HepG2 (cell line): ENCODE data around the gene DALRD3. TPM values are rescaled to one million over a fixed set of nuclear protein-coding genes. Genes with fewer than 3 reads are reported as not detected.

Experiments used
- ATAC-seq: fragments of 200-7000 bp; cut with Tn5 transposase; 3 replicates; pipeline ENCODE4 v1.9.1; 2020; ENCODE audit warnings: mild to moderate bottlenecking, moderate library complexity
- BruUV-seq: library from RNA; stranded (reverse); fragments of 400-500 nt; replicated peaks from 2 replicates; lab custom pipeline; 2021; lab: Mats Ljungman, UMichigan
- CTCF ChIA-PET: fragments of 300-600 bp; formaldehyde crosslinking; extraction: SDS; loops from one replicate; lab custom pipeline; 2021; ENCODE audit warnings: low total read pairs, inconsistent platforms, low intra/inter-chr PET ratio; lab: Yijun Ruan, JAX
- POLR2A ChIA-PET: fragments of 350-600 bp; sonication (Branson Sonifier 250); formaldehyde crosslinking; loops from one replicate; lab custom pipeline; 2020; ENCODE audit warnings: antibody characterized with exemption, inconsistent platforms; lab: Yijun Ruan, JAX
- DNase-seq: peaks from one replicate; pipeline ENCODE4 v3.0.0-alpha.2; 2015; ENCODE audit warnings: low spot score
- FAIRE-seq: peaks from 3 replicates; lab custom pipeline; 2011; peaks lifted over from hg19 to GRCh38; lab: Jason Lieb, UNC
- H2AFZ ChIP-seq: one replicate; pipeline ENCODE4 v1.6.1; 2011; ENCODE audit warnings: low read length, inconsistent platforms
- H3K27ac ChIP-seq: fragments of 300-600 bp; 3 replicates; pipeline ENCODE4 v1.8.0; 2011; ENCODE audit warnings: mixed run types, mild to moderate bottlenecking, mixed read lengths, low read length, inconsistent platforms; ENCODE audit not compliant: insufficient read depth; ENCODE audit errors: extremely low read length
- H3K27me3 ChIP-seq, 2 experiments: fragments of 200-600 bp in 1 of 2; 2 replicates in 1 of 2; 3 replicates in 1 of 2; pipeline versions ENCODE4 v1.6.0 to v1.8.0; 2011; ENCODE audit warnings: low read length in 2 of 2, mild to moderate bottlenecking in 2 of 2, moderate library complexity in 2 of 2, inconsistent platforms in 1 of 2; ENCODE audit not compliant: insufficient read depth in 2 of 2, control insufficient read depth in 1 of 2
- H3K36me3 ChIP-seq, 2 experiments: fragments of 200-600 bp in 1 of 2; replicated peaks in 1 of 2; 2 replicates in 1 of 2; 3 replicates in 1 of 2; pipeline versions ENCODE4 v1.5.1 to v1.8.0; 2011; ENCODE audit warnings: low read length in 2 of 2, inconsistent platforms in 1 of 2; ENCODE audit not compliant: insufficient read depth in 2 of 2, control insufficient read depth in 1 of 2
- H3K4me1 ChIP-seq: 2 replicates; pipeline ENCODE4 v1.5.1; 2012; ENCODE audit warnings: low read length, inconsistent platforms; ENCODE audit not compliant: insufficient read depth
- H3K4me2 ChIP-seq: 2 replicates; pipeline ENCODE4 v1.6.0; 2011; ENCODE audit warnings: low read depth, low read length, inconsistent platforms
- H3K4me3 ChIP-seq, 3 experiments: fragments of 200-600 bp in 1 of 3; sonication (generic), shearing (Covaris generic) in 1 of 3; replicated peaks in 1 of 3; 2 replicates each; pipeline ENCODE4 v1.5.1; 2011 to 2016; ENCODE audit warnings: low read length in 3 of 3, inconsistent platforms in 2 of 3, low read depth in 2 of 3, mild to moderate bottlenecking in 2 of 3, control low read depth in 1 of 3, mixed read lengths in 1 of 3; ENCODE audit not compliant: insufficient read depth in 1 of 3
- H3K79me2 ChIP-seq: one replicate; pipeline ENCODE4 v1.6.1; 2011; ENCODE audit warnings: low read length, inconsistent platforms; ENCODE audit not compliant: insufficient read depth
- H3K9ac ChIP-seq: 2 replicates; pipeline ENCODE4 v1.6.0; 2011; ENCODE audit warnings: mild to moderate bottlenecking, low read depth, low read length, inconsistent platforms; ENCODE audit not compliant: insufficient read depth
- H3K9me3 ChIP-seq: 2 replicates; pipeline ENCODE4 v1.5.1; 2012; ENCODE audit warnings: mild to moderate bottlenecking, low read length
- H4K20me1 ChIP-seq: 2 replicates; pipeline ENCODE4 v1.6.0; 2011; ENCODE audit warnings: inconsistent platforms, mild to moderate bottlenecking, low read length, moderate library complexity; ENCODE audit not compliant: insufficient read depth
- CCAR2 ChIP-seq: fragments of 200-400 bp; formaldehyde crosslinking; optimal IDR thresholded peaks from 2 replicates; pipeline ENCODE3; 2018; ENCODE audit warnings: low read depth, mild to moderate bottlenecking, low read length, moderate library complexity
- FOXO1 ChIP-seq: sonication (generic); formaldehyde crosslinking; IDR thresholded peaks from 2 replicates; pipeline ENCODE4 v1.4.0; 2020; ENCODE audit warnings: missing genetic modification reagents
- FOXP1 ChIP-seq, 2 experiments: fragments of 450-650 bp in 1 of 2; IDR thresholded peaks; 2 replicates each; pipeline ENCODE4 v1.6.1; 2017 to 2018; ENCODE audit warnings: antibody characterized with exemption in 1 of 2
- HOXA7 ChIP-seq: sonication (generic); formaldehyde crosslinking; IDR thresholded peaks from 2 replicates; pipeline ENCODE4 v1.8.1; 2022; ENCODE audit warnings: mild to moderate bottlenecking, missing genetic modification reagents, moderate library complexity
- HOXA9 ChIP-seq: sonication (generic); formaldehyde crosslinking; IDR thresholded peaks from 2 replicates; pipeline ENCODE4 v1.8.1; 2022; ENCODE audit warnings: missing genetic modification reagents, mild to moderate bottlenecking, moderate library complexity, borderline replicate concordance
- LCORL ChIP-seq, 2 experiments: fragments of 450-650 bp in 1 of 2; sonication (generic) in 1 of 2; formaldehyde crosslinking in 1 of 2; IDR thresholded peaks; 2 replicates each; pipeline versions ENCODE4 v1.5.0 to v1.6.1; 2017 to 2020; ENCODE audit warnings: antibody characterized with exemption in 1 of 2, missing genetic modification reagents in 1 of 2
- NCOA1 ChIP-seq: sonication (generic); formaldehyde crosslinking; IDR thresholded peaks from 2 replicates; pipeline ENCODE4 v1.9.0; 2021; ENCODE audit warnings: missing genetic modification reagents
- POLR2AphosphoS2 ChIP-seq: IDR thresholded peaks from 2 replicates; pipeline ENCODE4 v1.6.1; 2011; ENCODE audit warnings: low read depth, low read length, improper control_type of control experiment
- POLR2G ChIP-seq: fragments of 200-400 bp; formaldehyde crosslinking; IDR thresholded peaks from 2 replicates; pipeline ENCODE4 v1.6.1; 2018; ENCODE audit warnings: mild to moderate bottlenecking, low read depth, low read length, moderate library complexity
- RFX3 ChIP-seq: IDR thresholded peaks from 2 replicates; pipeline ENCODE4 v1.6.1; 2016; ENCODE audit warnings: missing biosample characterization, missing genetic modification reagents
- SATB2 ChIP-seq: sonication (generic); formaldehyde crosslinking; IDR thresholded peaks from 2 replicates; pipeline ENCODE4 v1.5.0; 2020; ENCODE audit warnings: missing genetic modification reagents
- ZFP36L2 ChIP-seq: sonication (generic); formaldehyde crosslinking; IDR thresholded peaks from 2 replicates; pipeline ENCODE4 v1.4.0; 2020; ENCODE audit warnings: missing genetic modification reagents
- ZFP82 ChIP-seq: sonication (generic); formaldehyde crosslinking; IDR thresholded peaks from 2 replicates; pipeline ENCODE4 v1.5.1; 2020; ENCODE audit warnings: mild to moderate bottlenecking, missing genetic modification reagents, borderline replicate concordance
- ZNF282 ChIP-seq: fragments of 450-650 bp; IDR thresholded peaks from 2 replicates; pipeline ENCODE4 v1.6.1; 2018; ENCODE audit not compliant: partially characterized antibody
- ZNF296 ChIP-seq: sonication (generic); formaldehyde crosslinking; conservative IDR thresholded peaks from 2 replicates; pipeline ENCODE4 v1.5.0; 2020; ENCODE audit warnings: mild to moderate bottlenecking, missing genetic modification reagents
- ZNF329 ChIP-seq: sonication (generic); formaldehyde crosslinking; IDR thresholded peaks from 2 replicates; pipeline ENCODE4 v1.9.0; 2021; ENCODE audit warnings: low read depth, mild to moderate bottlenecking, missing genetic modification reagents
- ZNF44 ChIP-seq: sonication (generic); formaldehyde crosslinking; IDR thresholded peaks from 2 replicates; pipeline ENCODE4 v1.5.1; 2020; ENCODE audit warnings: mild to moderate bottlenecking, missing genetic modification reagents
- ZNF563 ChIP-seq: sonication (generic); formaldehyde crosslinking; IDR thresholded peaks from 2 replicates; pipeline ENCODE4 v1.8.0; 2022; ENCODE audit warnings: mild to moderate bottlenecking, moderate library complexity, missing genetic modification reagents
- ZNF781 ChIP-seq: sonication (generic); formaldehyde crosslinking; IDR thresholded peaks from 2 replicates; pipeline ENCODE4 v1.5.1; 2020; ENCODE audit warnings: borderline replicate concordance, mild to moderate bottlenecking, missing genetic modification reagents; ENCODE audit errors: not compliant biosample characterization
- ZNF816 ChIP-seq: sonication (generic); formaldehyde crosslinking; IDR thresholded peaks from 2 replicates; pipeline ENCODE4 v1.8.0; 2022; ENCODE audit warnings: missing genetic modification reagents, mild to moderate bottlenecking, borderline replicate concordance
- ZNF879 ChIP-seq: sonication (generic); formaldehyde crosslinking; IDR thresholded peaks from 2 replicates; pipeline ENCODE4 v1.8.1; 2023; ENCODE audit warnings: missing genetic modification reagents
- WGBS: methylation state at CpG from one replicate; pipeline ENCODE4 v1.1.6; 2017; ENCODE audit warnings: low lambda C conversion rate; 5-methylcytosine and 5-hydroxymethylcytosine counted together
- in situ Hi-C: cut with HindIII; loops from 2 replicates; pipeline ENCODE4 v1.10.0; 2017; ENCODE audit warnings: low pct_unique_long_range_greater_than_20kb; ENCODE audit not compliant: extremely low pct_ligation_motif_present
- intact Hi-C: fragments of 100-400 bp; cut with micrococcal nuclease; formaldehyde crosslinking; loops from one replicate; pipeline ENCODE4 v1.10.0; 2022; ENCODE audit not compliant: unreplicated experiment
- polyA plus RNA-seq, 8 experiments: library from polyadenylated mRNA; depleted of rRNA in 3 of 8; stranded (reverse) in 7 of 8; unstranded in 1 of 8; fragments of >200 nt; fragmentation: Illumina TruSeq in 4 of 8; extraction: Trizol in 4 of 8; gene quantifications; 2 replicates each; pipeline versions ENCODE4 v1.2.1 to v1.2.3, GENCODE V29; 2011 to 2016; ENCODE audit warnings: low read depth in 4 of 8, missing spikeins in 1 of 8, mixed read lengths in 1 of 8; ENCODE audit not compliant: insufficient read depth in 1 of 8
- total RNA-seq, 5 experiments: library from RNA; depleted of rRNA; stranded (reverse); fragments of >200 nt; fragmentation: Illumina TruSeq; extraction: Trizol; gene quantifications; 2 replicates each; pipeline ENCODE4 v1.2.3, GENCODE V29; 2016; ENCODE audit warnings: low read depth in 1 of 5
- TF ChIP-seq, protein P1 (sequence below): IDR thresholded peaks from 2 replicates; pipeline ENCODE4 v1.4.0; 2020; ENCODE audit warnings: mild to moderate bottlenecking, missing genetic modification reagents

DALRD3 gene
- total and polyA plus RNA-seq, 2 of the 13 experiments (the other 11 are each of a cell fraction or from before 2014, with no cell fraction given): 19.9 to 36.5 TPM

DNA sequence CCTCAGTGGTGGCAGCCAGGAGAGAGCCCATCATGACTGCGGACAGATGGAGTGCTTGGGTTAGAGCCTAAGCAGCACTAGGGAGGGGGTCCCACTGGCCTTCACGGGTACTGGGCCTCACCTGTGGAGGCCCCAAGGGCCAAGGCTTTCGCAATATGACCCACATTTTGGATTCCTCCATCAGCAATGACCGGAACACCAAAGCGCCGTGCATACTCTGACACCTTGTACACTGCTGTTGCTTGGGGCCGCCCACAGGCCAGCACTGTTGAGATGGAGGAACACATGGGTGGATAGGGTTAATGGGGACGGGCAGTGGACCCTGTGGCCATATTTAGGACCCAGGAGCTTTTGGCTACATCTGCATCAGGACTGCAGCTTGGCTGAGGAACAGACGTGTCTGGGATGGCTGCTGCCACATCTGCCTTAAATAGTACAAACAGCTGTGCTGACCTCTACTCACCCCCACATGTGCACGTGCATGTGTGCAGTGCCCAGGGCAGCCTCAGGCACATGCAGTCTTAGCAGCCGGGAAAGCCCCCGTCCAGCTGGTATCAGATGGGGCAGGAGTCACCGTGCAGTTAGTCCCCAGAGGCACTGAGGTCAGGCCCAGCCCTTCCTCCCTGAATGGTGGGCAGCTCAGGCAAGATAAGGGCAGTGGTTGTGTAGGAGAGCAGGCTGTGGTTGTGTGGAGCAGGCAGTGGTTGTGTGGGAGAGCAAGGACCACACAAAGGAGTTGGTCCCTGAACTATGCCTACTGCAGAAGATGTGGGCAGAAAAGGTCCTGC is 6.8 kb upstream of the DALRD3 start:
- BruUV-seq: no TSS peak
- no peaks in the 10 kb centered on the region for H3K9me3 ChIP-seq
- ATAC-seq (no peak), FAIRE-seq (no peak), DNase-seq (no peak)
- no peak overlapping the region for H3K9ac ChIP-seq
- no peaks in the 10 kb centered on the region for H4K20me1 ChIP-seq
- intact Hi-C loops: no loop called here
- H3K4me3 ChIP-seq: no peak overlapping the region
- POLR2A ChIA-PET: interaction anchor here (0.9 to 11.1 kb wide), 3 partner anchors 16 to 476 kb away, joined by 3 to 280 read pairs (median 3); partner anchors contain the start of gene WDR6
- no peak overlapping the region for H3K4me2 ChIP-seq
- CTCF ChIA-PET: no interaction called here
- no peak overlapping the region for H3K27ac ChIP-seq
- peaks cover 16 to 34% of the 10 kb centered on the region in 2 experiments for H3K36me3 ChIP-seq
- in situ Hi-C loops: no loop called here
- no peak overlapping the region for H2AFZ ChIP-seq
- H3K79me2 ChIP-seq: peaks cover 34% of the 10 kb centered on the region
- H3K27me3 ChIP-seq: no peaks in the 10 kb centered on the region; a peak in 1 of 5 replicates
- WGBS: 91% methylated on average over 7 of the region's 13 CpGs
- H3K4me1 ChIP-seq: peaks cover 55% of the 10 kb centered on the region
- TF ChIP-seq, protein P1, sequence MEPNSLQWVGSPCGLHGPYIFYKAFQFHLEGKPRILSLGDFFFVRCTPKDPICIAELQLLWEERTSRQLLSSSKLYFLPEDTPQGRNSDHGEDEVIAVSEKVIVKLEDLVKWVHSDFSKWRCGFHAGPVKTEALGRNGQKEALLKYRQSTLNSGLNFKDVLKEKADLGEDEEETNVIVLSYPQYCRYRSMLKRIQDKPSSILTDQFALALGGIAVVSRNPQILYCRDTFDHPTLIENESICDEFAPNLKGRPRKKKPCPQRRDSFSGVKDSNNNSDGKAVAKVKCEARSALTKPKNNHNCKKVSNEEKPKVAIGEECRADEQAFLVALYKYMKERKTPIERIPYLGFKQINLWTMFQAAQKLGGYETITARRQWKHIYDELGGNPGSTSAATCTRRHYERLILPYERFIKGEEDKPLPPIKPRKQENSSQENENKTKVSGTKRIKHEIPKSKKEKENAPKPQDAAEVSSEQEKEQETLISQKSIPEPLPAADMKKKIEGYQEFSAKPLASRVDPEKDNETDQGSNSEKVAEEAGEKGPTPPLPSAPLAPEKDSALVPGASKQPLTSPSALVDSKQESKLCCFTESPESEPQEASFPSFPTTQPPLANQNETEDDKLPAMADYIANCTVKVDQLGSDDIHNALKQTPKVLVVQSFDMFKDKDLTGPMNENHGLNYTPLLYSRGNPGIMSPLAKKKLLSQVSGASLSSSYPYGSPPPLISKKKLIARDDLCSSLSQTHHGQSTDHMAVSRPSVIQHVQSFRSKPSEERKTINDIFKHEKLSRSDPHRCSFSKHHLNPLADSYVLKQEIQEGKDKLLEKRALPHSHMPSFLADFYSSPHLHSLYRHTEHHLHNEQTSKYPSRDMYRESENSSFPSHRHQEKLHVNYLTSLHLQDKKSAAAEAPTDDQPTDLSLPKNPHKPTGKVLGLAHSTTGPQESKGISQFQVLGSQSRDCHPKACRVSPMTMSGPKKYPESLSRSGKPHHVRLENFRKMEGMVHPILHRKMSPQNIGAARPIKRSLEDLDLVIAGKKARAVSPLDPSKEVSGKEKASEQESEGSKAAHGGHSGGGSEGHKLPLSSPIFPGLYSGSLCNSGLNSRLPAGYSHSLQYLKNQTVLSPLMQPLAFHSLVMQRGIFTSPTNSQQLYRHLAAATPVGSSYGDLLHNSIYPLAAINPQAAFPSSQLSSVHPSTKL (CRISPR knock-in tag): no peak
- TF ChIP-seq ZNF781 (CRISPR knock-in tag): no peak
- TF ChIP-seq HOXA7: no peak
- TF ChIP-seq SATB2: no peak
- no peak for TF ChIP-seq RFX3 (CRISPR knock-in tag)
- TF ChIP-seq ZNF329 (CRISPR knock-in tag): no peak
- TF ChIP-seq ZFP36L2 (CRISPR knock-in tag): no peak
- no peak for TF ChIP-seq ZNF816 (CRISPR knock-in tag)
- no peak for TF ChIP-seq HOXA9 (CRISPR knock-in tag)
- no peak for TF ChIP-seq ZNF879 (CRISPR knock-in tag)
- TF ChIP-seq ZNF282: no peak
- no peak for TF ChIP-seq ZNF44 (CRISPR knock-in tag)
- TF ChIP-seq ZFP82: no peak
- peak; percentile 51 for TF ChIP-seq POLR2G
- TF ChIP-seq LCORL (IDR thresholded peaks at IDR 0.05): no peak
- TF ChIP-seq LCORL (CRISPR knock-in tag; IDR thresholded peaks at IDR 0.05): no peak
- no peak for TF ChIP-seq POLR2AphosphoS2
- no peak for TF ChIP-seq ZNF296 (CRISPR knock-in tag)
- TF ChIP-seq FOXP1 (IDR thresholded peaks at IDR 0.05): no peak
- no peak for TF ChIP-seq FOXP1 (CRISPR knock-in tag; IDR thresholded peaks at IDR 0.05)
- TF ChIP-seq NCOA1 (CRISPR knock-in tag): no peak
- no peak for TF ChIP-seq CCAR2
- TF ChIP-seq ZNF563 (CRISPR knock-in tag): 0 out of 2 replicates have a peak, but pooled peaks have one; percentile 24
- no peak for TF ChIP-seq FOXO1 (CRISPR knock-in tag)
